NT2/D1 (cell line): ENCODE measurements around the gene LRRC51.

Source experiments
- SUZ12 ChIP-seq: IDR thresholded peaks from 2 replicates; pipeline ENCODE4 v1.6.1; 2011; ENCODE audit not compliant: insufficient read length, insufficient read depth; ENCODE audit errors: extremely low read depth
- YY1 ChIP-seq: IDR thresholded peaks from 2 replicates; pipeline ENCODE4 v1.6.1; 2011; ENCODE audit not compliant: insufficient read length, insufficient read depth
- ZNF274 ChIP-seq: IDR thresholded peaks from 2 replicates; pipeline ENCODE4 v1.6.1; 2011; ENCODE audit warnings: mild to moderate bottlenecking, low read depth, low read length

- TF ChIP-seq YY1, result no peak
- no peak for TF ChIP-seq ZNF274
- no peak for TF ChIP-seq SUZ12
Measured at GRCh38 chr11:72085621-72086351, 5.1 kb downstream of the LRRC51 start.
